ENCODE results near the gene SPOP.
A peak's percentile ranks its signal among the peaks of the same experiment; 100 is the strongest.

SPOP gene

GRCh38 chr17:49610883-49611584, 66.9 kb downstream of the SPOP start:
- no peak for TF ChIP-seq CTCF (IDR thresholded peaks at IDR 0.05; ENCODE audit: control insufficient read depth, extremely low read depth, insufficient read depth)
- no peak overlapping the region for H3K4me3 ChIP-seq (ENCODE audit: low read depth, low read length)
- DNase-seq (ENCODE audit: low read depth) = no peak

- peak; percentile 39 for DNase-seq (ENCODE audit: low read depth)
- H3K4me3 ChIP-seq (ENCODE audit: low read depth, low read length) = no peak overlapping the region
- TF ChIP-seq CTCF (IDR thresholded peaks at IDR 0.05; ENCODE audit: control insufficient read depth, extremely low read depth, insufficient read depth) = no peak
These were observed 73.5 kb downstream of the SPOP start for GRCh38 chr17:49604314-49604869.

GRCh38 chr17:49603720-49604119, 74.2 kb downstream of the SPOP start:
- TF ChIP-seq CTCF (IDR thresholded peaks at IDR 0.05; ENCODE audit: control insufficient read depth, extremely low read depth, insufficient read depth) = 0 out of 2 replicates have a peak, but pooled peaks have one; percentile 10
- H3K4me3 ChIP-seq (ENCODE audit: low read depth, low read length) = no peak overlapping the region
- DNase-seq (ENCODE audit: low read depth) = no peak

GRCh38 chr17:49603238-49603637, 74.7 kb downstream of the SPOP start:
- DNase-seq (ENCODE audit: low read depth) = no peak
- TF ChIP-seq CTCF (IDR thresholded peaks at IDR 0.05; ENCODE audit: control insufficient read depth, extremely low read depth, insufficient read depth) = no peak
- H3K4me3 ChIP-seq (ENCODE audit: low read depth, low read length) = no peak overlapping the region

- no peak for DNase-seq (ENCODE audit: low read depth)
- no peak overlapping the region for H3K4me3 ChIP-seq (ENCODE audit: low read depth, low read length)
- TF ChIP-seq CTCF (IDR thresholded peaks at IDR 0.05; ENCODE audit: control insufficient read depth, extremely low read depth, insufficient read depth) = no peak
These were observed 75.1 kb downstream of the SPOP start for GRCh38 chr17:49602783-49603182.

GRCh38 chr17:49600949-49601348, 76.9 kb downstream of the SPOP start:
- H3K4me3 ChIP-seq (ENCODE audit: low read depth, low read length) = no peak overlapping the region
- no peak for DNase-seq (ENCODE audit: low read depth)
- no peak for TF ChIP-seq CTCF (IDR thresholded peaks at IDR 0.05; ENCODE audit: control insufficient read depth, extremely low read depth, insufficient read depth)

GRCh38 chr17:49598918-49599317, 79.0 kb downstream of the SPOP start:
- H3K4me3 ChIP-seq (ENCODE audit: low read depth, low read length) = no peak overlapping the region
- TF ChIP-seq CTCF (IDR thresholded peaks at IDR 0.05; ENCODE audit: control insufficient read depth, extremely low read depth, insufficient read depth) = no peak
- no peak for DNase-seq (ENCODE audit: low read depth)

Measured in LNCaP clone FGC (cell line).